Activated naive CD4-positive, alpha-beta T cell treated with anti-CD3 and anti-CD28 coated beads for 36 hours (primary cell): Measurements from ENCODE around the gene ASIP. TPM values are rescaled to one million over a fixed set of nuclear protein-coding genes. Genes with fewer than 3 reads are reported as not detected.
"Not testable (repeated sequence)": the region's sequence is repeated elsewhere in the genome, so short reads cannot be mapped to it uniquely, and the experiment has no call there.

ENCODE experiments used
- CTCF ChIA-PET: fragments of 350-600 bp; sonication (Branson Sonifier 250); formaldehyde crosslinking; loops from one replicate; lab custom pipeline; 2021; ENCODE audit warnings: antibody characterized with exemption; lab: Charles Lee
- DNase-seq: peaks from one replicate; pipeline ENCODE4 v3.0.0-alpha.2; 2020
- H3K27ac Mint-ChIP-seq: one replicate; pipeline ENCODE4 v1.8.0; 2021; ENCODE audit warnings: mild to moderate bottlenecking, mixed read lengths
- H3K27me3 Mint-ChIP-seq: one replicate; pipeline ENCODE4 v1.8.0; 2021; ENCODE audit warnings: low read depth, mixed read lengths
- H3K36me3 Mint-ChIP-seq: one replicate; pipeline ENCODE4 v1.8.0; 2021; ENCODE audit warnings: low read depth, mixed read lengths
- H3K4me1 Mint-ChIP-seq: one replicate; pipeline ENCODE4 v1.8.0; 2021; ENCODE audit warnings: low read depth, mixed read lengths
- H3K4me3 Mint-ChIP-seq: one replicate; pipeline ENCODE4 v1.8.0; 2021; ENCODE audit warnings: mild to moderate bottlenecking, moderate library complexity, mixed read lengths
- H3K9me3 Mint-ChIP-seq: one replicate; pipeline ENCODE4 v1.8.0; 2021; ENCODE audit warnings: mixed read lengths
- intact Hi-C: fragments of 100-400 bp; cut with micrococcal nuclease; formaldehyde crosslinking; loops from one replicate; pipeline ENCODE4 v1.15.1; 2023
- total RNA-seq, 2 experiments: library from RNA; stranded (reverse); gene quantifications; one replicate each; pipeline ENCODE4 v1.2.3, GENCODE V29; 2021

ASIP gene
- not detected for total RNA-seq

- H3K9me3 Mint-ChIP-seq, result peaks cover 10% of the 10 kb centered on the region
- H3K4me1 Mint-ChIP-seq, result peaks cover 18% of the 10 kb centered on the region
- H3K27me3 Mint-ChIP-seq, result no peaks in the 10 kb centered on the region
- intact Hi-C loops, result no loop called here
- H3K36me3 Mint-ChIP-seq, result no peaks in the 10 kb centered on the region
- DNase-seq, result peak; percentile 54
- CTCF ChIA-PET, result interaction anchor here (0.7 to 1.7 kb wide), 3 partner anchors 50 to 71 kb away, joined by 3 to 5 read pairs (median 4); no protein-coding TSS in a partner anchor
- H3K27ac Mint-ChIP-seq, result peak within 1 kb of the TSS; percentile 43
- peak within 1 kb of the TSS; percentile 7 for H3K4me3 Mint-ChIP-seq
Observed at GRCh38 chr20:34240693-34241615, at the start of gene ASIP. Gene ASIP (plus strand): TSS chr20:34241423. CDS start chr20:34260375, 18,952 bp downstream.

DNA sequence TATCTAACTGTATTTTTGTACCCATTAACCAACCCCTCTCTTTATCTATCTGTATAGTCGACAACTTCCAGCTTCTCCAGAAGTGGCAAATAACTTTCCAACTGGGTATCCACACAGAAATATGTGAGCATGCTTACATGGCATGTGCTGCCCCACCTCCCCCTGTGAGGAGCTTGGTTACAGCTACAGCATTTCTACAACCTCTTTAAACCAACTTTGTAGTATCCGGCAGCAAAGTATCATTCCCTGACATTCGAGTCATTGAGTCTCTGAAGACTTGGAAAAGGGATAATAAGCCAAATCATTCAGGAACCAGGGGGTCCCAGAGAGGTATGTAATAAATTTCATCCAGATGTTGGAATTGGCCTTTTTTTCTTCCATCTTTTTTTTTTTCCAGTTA lies 48.2 kb upstream of the ASIP start:
- DNase-seq, result no peak
- no peak overlapping the region for H3K4me3 Mint-ChIP-seq
- H3K4me1 Mint-ChIP-seq, result no peaks in the 10 kb centered on the region
- CTCF ChIA-PET, result interaction anchor here (0.9 kb wide), 1 partner anchor 13 kb away, joined by 3 read pairs; no protein-coding TSS in a partner anchor
- peaks cover 3% of the 10 kb centered on the region for H3K27me3 Mint-ChIP-seq
- intact Hi-C loops, result loop anchor here (10.0 kb wide), 1 partner anchor 72 kb away; no protein-coding TSS in a partner anchor
- no peaks in the 10 kb centered on the region for H3K36me3 Mint-ChIP-seq
- no peaks in the 10 kb centered on the region for H3K9me3 Mint-ChIP-seq
- H3K27ac Mint-ChIP-seq, result no peak overlapping the region

DNA sequence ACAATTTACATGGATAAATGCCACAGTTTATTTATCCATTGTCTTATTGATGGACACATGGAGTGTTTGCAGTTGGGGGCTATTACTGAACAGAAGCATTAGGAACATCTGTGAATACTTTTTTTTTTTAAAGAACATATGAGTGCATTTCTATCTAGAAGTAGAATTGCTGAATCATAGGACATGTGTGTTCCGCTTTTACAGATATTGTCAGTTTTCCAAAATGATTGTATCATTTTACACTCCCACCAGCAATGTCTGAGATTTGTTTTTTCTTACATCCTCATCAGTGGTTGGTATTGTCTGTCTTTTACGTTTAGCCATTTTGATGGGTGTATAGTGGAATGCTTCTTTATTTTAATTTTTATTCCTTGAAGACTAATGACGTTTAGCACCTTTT lies 42.0 kb upstream of the ASIP start:
- H3K4me3 Mint-ChIP-seq, result no peak overlapping the region
- no peaks in the 10 kb centered on the region for H3K4me1 Mint-ChIP-seq
- no peaks in the 10 kb centered on the region for H3K9me3 Mint-ChIP-seq
- CTCF ChIA-PET, result interaction anchor here (0.6 kb wide), 1 partner anchor 16 kb away, joined by 4 read pairs; no protein-coding TSS in a partner anchor
- DNase-seq, result no peak
- H3K36me3 Mint-ChIP-seq, result no peaks in the 10 kb centered on the region
- intact Hi-C loops, result loop anchor here (10.0 kb wide), 1 partner anchor 66 kb away; no protein-coding TSS in a partner anchor
- H3K27ac Mint-ChIP-seq, result no peak overlapping the region
- peaks cover 2% of the 10 kb centered on the region for H3K27me3 Mint-ChIP-seq

DNA sequence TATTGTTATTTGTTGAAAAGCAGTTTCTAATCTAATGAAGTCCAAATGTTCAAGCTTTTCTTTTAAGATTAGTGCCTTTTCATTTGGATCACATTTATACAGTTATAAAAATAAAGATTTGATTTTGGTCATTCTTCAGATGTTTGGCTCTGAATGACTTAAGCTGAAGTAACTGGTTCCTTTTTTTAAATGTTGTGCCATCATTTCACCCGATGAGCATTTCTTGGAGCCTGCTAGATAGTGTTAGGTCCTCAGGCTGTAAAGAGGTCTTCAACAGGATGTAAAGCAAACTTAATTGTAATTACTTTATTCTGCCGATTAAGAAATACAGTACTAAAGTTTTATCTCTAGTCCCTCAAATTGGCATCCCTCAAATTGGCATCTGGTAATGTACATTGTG lies 41.2 kb upstream of the ASIP start:
- intact Hi-C loops, result no loop called here
- Mint-ChIP-seq H3K4me3 (no peak overlapping the region), H3K27ac (no peak overlapping the region), H3K27me3 (peaks cover 2% of the 10 kb centered on the region), H3K36me3 (no peaks in the 10 kb centered on the region), H3K4me1 (no peaks in the 10 kb centered on the region), H3K9me3 (no peaks in the 10 kb centered on the region)
- CTCF ChIA-PET, result interaction anchor here (0.6 to 1.3 kb wide), 2 partner anchors 9 to 16 kb away, joined by 4 read pairs; no protein-coding TSS in a partner anchor
- no peak for DNase-seq

GRCh38 chr20:34201531-34201930 lies 39.7 kb upstream of the ASIP start:
- no peaks in the 10 kb centered on the region for H3K9me3 Mint-ChIP-seq

GRCh38 chr20:34205172-34205880 lies 35.9 kb upstream of the ASIP start:
- peak overlapping the region; percentile 64 for H3K4me3 Mint-ChIP-seq
- DNase-seq, H3K4me1 Mint-ChIP-seq, H3K27ac Mint-ChIP-seq, intact Hi-C loops, H3K36me3 Mint-ChIP-seq, H3K9me3 Mint-ChIP-seq: not testable (repeated sequence)
- H3K27me3 Mint-ChIP-seq, result peaks cover 11% of the 10 kb centered on the region
- CTCF ChIA-PET, result interaction anchor here (0.6 to 1.3 kb wide), 2 partner anchors 15 to 494 kb away, joined by 3 to 6 read pairs; no protein-coding TSS in a partner anchor

More at GRCh38 chr20:34201531-34201930, 39.7 kb upstream of the ASIP start:
- Mint-ChIP-seq H3K27me3 (peaks cover 2% of the 10 kb centered on the region), H3K36me3 (no peaks in the 10 kb centered on the region), H3K4me3 (no peak overlapping the region), H3K4me1 (no peaks in the 10 kb centered on the region), H3K27ac (no peak overlapping the region)
- CTCF ChIA-PET, result no interaction called here
- DNase-seq, result no peak
- intact Hi-C loops, result no loop called here

DNA sequence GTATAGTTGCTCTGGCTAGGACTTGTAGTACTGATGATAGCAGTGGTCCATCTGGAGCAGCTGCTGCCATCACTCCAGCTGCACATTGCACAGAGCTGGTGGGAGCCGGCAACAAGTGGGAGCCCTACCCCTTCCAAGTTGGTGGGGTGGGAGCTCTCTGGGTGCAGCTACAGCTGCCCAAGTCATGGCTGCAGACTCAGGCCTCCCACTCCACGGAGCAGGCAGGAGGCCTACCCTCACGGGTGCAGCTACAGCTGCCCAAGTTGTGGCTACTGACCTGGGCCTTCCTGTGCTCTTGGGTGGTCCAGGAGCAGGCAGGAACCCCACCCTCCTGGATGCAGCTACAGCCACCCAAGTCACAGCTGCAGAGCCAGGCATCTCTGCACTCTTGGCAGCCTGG lies 32.1 kb upstream of the ASIP start:
- no peak for DNase-seq
- Mint-ChIP-seq H3K9me3 (peaks cover 7% of the 10 kb centered on the region), H3K4me3 (no peak overlapping the region), H3K4me1 (no peaks in the 10 kb centered on the region), H3K36me3 (no peaks in the 10 kb centered on the region), H3K27ac (no peak overlapping the region), H3K27me3 (peaks cover 11% of the 10 kb centered on the region)
- CTCF ChIA-PET, result interaction anchor here (0.5 to 0.7 kb wide), 2 partner anchors 47 to 566 kb away, joined by 3 read pairs; no protein-coding TSS in a partner anchor
- intact Hi-C loops, result no loop called here

- CTCF ChIA-PET, result interaction anchor here (0.6 kb wide), 1 partner anchor 738 kb away, joined by 4 read pairs; no protein-coding TSS in a partner anchor
Observed at GRCh38 chr20:34210271-34210670, 31.0 kb upstream of the ASIP start.

DNA sequence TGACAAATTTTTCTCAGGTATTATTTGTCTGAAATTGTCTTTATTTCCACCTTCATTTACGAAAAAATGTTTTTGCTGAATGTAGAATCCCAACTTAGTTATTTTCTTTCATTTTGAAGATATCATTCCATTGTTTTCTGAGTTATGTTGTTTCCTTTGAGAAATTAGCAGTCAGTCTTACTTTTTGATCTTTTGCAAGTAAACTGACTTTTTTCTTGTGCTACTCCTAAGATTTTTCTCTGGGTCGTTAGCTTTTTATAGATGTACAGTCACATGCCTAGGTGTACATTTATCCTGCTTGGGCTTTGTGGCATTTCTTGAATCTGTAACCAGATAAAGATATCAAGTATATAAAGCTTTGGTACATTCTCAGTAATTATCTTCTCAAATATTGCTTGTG lies 29.6 kb upstream of the ASIP start:
- CTCF ChIA-PET, result no interaction called here
- H3K9me3 Mint-ChIP-seq, result peaks cover 7% of the 10 kb centered on the region
- no peaks in the 10 kb centered on the region for H3K36me3 Mint-ChIP-seq
- no peak overlapping the region for H3K4me3 Mint-ChIP-seq
- H3K27ac Mint-ChIP-seq, result no peak overlapping the region
- H3K4me1 Mint-ChIP-seq, result peaks cover 5% of the 10 kb centered on the region
- no peak for DNase-seq
- intact Hi-C loops, result no loop called here
- H3K27me3 Mint-ChIP-seq, result peaks cover 14% of the 10 kb centered on the region

More at GRCh38 chr20:34210271-34210670, 31.0 kb upstream of the ASIP start:
- H3K27ac Mint-ChIP-seq, result no peak overlapping the region
- H3K4me3 Mint-ChIP-seq, result no peak overlapping the region
- peaks cover 11% of the 10 kb centered on the region for H3K27me3 Mint-ChIP-seq
- peaks cover 7% of the 10 kb centered on the region for H3K9me3 Mint-ChIP-seq
- no peaks in the 10 kb centered on the region for H3K4me1 Mint-ChIP-seq
- intact Hi-C loops, result no loop called here
- no peaks in the 10 kb centered on the region for H3K36me3 Mint-ChIP-seq
- no peak for DNase-seq

GRCh38 chr20:34213213-34213612 lies 28.0 kb upstream of the ASIP start:
- CTCF ChIA-PET, result no interaction called here
- Mint-ChIP-seq H3K9me3 (peaks cover 7% of the 10 kb centered on the region), H3K4me1 (peaks cover 5% of the 10 kb centered on the region), H3K36me3 (no peaks in the 10 kb centered on the region), H3K27me3 (peaks cover 17% of the 10 kb centered on the region), H3K27ac (no peak overlapping the region), H3K4me3 (no peak overlapping the region)
- DNase-seq, result no peak
- intact Hi-C loops, result no loop called here

GRCh38 chr20:34215711-34216381 lies 25.4 kb upstream of the ASIP start:
- peaks cover 22% of the 10 kb centered on the region for H3K27me3 Mint-ChIP-seq
- H3K27ac Mint-ChIP-seq, result no peak overlapping the region
- no peaks in the 10 kb centered on the region for H3K36me3 Mint-ChIP-seq
- DNase-seq, result peak; percentile 71
- intact Hi-C loops, result no loop called here
- CTCF ChIA-PET, result interaction anchor here (0.6 to 0.9 kb wide), 2 partner anchors 16 to 25 kb away, joined by 4 to 5 read pairs; no protein-coding TSS in a partner anchor
- peak overlapping the region; percentile 69 for H3K4me3 Mint-ChIP-seq
- H3K9me3 Mint-ChIP-seq, result peaks cover 7% of the 10 kb centered on the region
- H3K4me1 Mint-ChIP-seq, result peaks cover 5% of the 10 kb centered on the region
